Adrenal gland (tissue), 12 donors: Measurements from ENCODE around the gene MYLK. TPM values are rescaled to one million over a fixed set of nuclear protein-coding genes. Genes with fewer than 3 reads are reported as not detected.

ENCODE experiments used
- DNase-seq, 7 donors: peaks; one replicate each; pipeline ENCODE4 v3.0.0-alpha.2; 2019 to 2020
- H3K27ac ChIP-seq, 5 donors: fragments of 200-600 bp; sonication (generic) in 4 of 5; 1 replicate in 3 of 5; 2 replicates in 2 of 5; pipeline versions ENCODE4 v1.5.1 to v1.8.0; 2016 to 2020; ENCODE audit warnings: mild to moderate bottlenecking in 1 of 5
- H3K27me3 ChIP-seq: fragments of 200-600 bp; 2 replicates; pipeline ENCODE4 v1.8.0; 2021
- H3K36me3 ChIP-seq, 2 donors: fragments of 200-600 bp; replicated peaks in 1 of 2; 1 replicate in 1 of 2; 2 replicates in 1 of 2; pipeline versions ENCODE4 v1.5.1 to v1.8.0; 2018 to 2022
- H3K4me1 ChIP-seq, 2 donors: fragments of 200-600 bp; replicated peaks in 1 of 2; 1 replicate in 1 of 2; 2 replicates in 1 of 2; pipeline versions ENCODE4 v1.5.1 to v1.8.0; 2018 to 2021
- H3K4me3 ChIP-seq, 4 donors: fragments of 200-600 bp; sonication (generic) in 3 of 4; one replicate each; pipeline ENCODE4 v1.5.1; 2016 to 2018
- H3K9me3 ChIP-seq, 3 donors: fragments of 200-600 bp; sonication (generic) in 1 of 3; replicated peaks in 1 of 3; 1 replicate in 2 of 3; 2 replicates in 1 of 3; pipeline versions ENCODE4 v1.5.1 to v1.8.0; 2016 to 2021
- CTCF ChIP-seq, 6 experiments: fragments of 450-650 bp in 4 of 6; fragments of 200-600 bp in 2 of 6; sonication (generic) in 1 of 6; IDR thresholded peaks; 1 replicate in 5 of 6; 2 replicates in 1 of 6; pipeline versions ENCODE4 v1.5.1 to v1.8.0; 2016 to 2021; ENCODE audit warnings: antibody characterized with exemption in 6 of 6, mild to moderate bottlenecking in 2 of 6, moderate library complexity in 1 of 6
- POLR2A ChIP-seq, 2 donors: fragments of 450-650 bp; IDR thresholded peaks; one replicate each; pipeline ENCODE4 v1.6.1; 2017; ENCODE audit warnings: antibody characterized with exemption in 2 of 2, mild to moderate bottlenecking in 2 of 2, moderate library complexity in 1 of 2
- WGBS, 4 donors: extraction: QIAGEN DNeasy Blood & Tissue Kit in 2 of 4; methylation state at CpG; one replicate each; pipeline versions ENCODE4 v1.1.5 to v1.1.7; 2013 to 2017; 5-methylcytosine and 5-hydroxymethylcytosine counted together
- intact Hi-C, 2 donors: fragments of 100-400 bp; cut with DNase I; formaldehyde crosslinking; loops; one replicate each; pipeline versions ENCODE4 v1.14.1 to v1.15.0; 2022 to 2023
- polyA plus RNA-seq, 3 donors: library from polyadenylated mRNA; stranded (reverse); fragments of 200-250 nt in 2 of 3; fragments of 350-450 nt in 1 of 3; fragmentation: Illumina TruSeq in 1 of 3; extraction: RNeasy Lipid Tissue Mini Kit (QIAGEN cat#74804) in 1 of 3; gene quantifications; one replicate each; pipeline ENCODE4 v1.2.3, GENCODE V29; 2013 to 2014
- total RNA-seq, 9 donors: library from RNA; depleted of rRNA in 4 of 9; stranded (reverse); fragments of >200 nt in 4 of 9; fragments of 120-200 nt in 1 of 9; fragmentation: NEBNext Ultra II Directional in 1 of 9; extraction: Animal tissue kit (Norgen Biotek cat#: 25700) in 1 of 9; gene quantifications; one replicate each; pipeline versions ENCODE4 v1.1.0 to v1.2.4, GENCODE V29; 2013 to 2023
- donor health status: healthy with polysubstance abuse.
- donor health status: Bipolar disorder and iron deficiency.
- donor health status: DM: yes; HTN: yes; CAD: no.
- donor health status: DM: no; HTN: no; CAD: no.
- donor health status: DM: no; HTN: no; CAD: no.
- donor health status: DM: yes; HTN: yes; CAD: no.

The MYLK gene
- total and polyA plus RNA-seq, 12 donors: 13.3 to 124 (median 53.8) TPM

GRCh38 chr3:123926396-123926795 lies 42.3 kb upstream of the MYLK start:
- intact Hi-C loops: no loop called here
- no peaks in the 10 kb centered on the region for H3K27me3 ChIP-seq
- no peak overlapping the region for H3K27ac ChIP-seq
- H3K36me3 ChIP-seq: no peaks in the 10 kb centered on the region
- no peak for TF ChIP-seq CTCF (IDR thresholded peaks at IDR 0.05)
- no peak for TF ChIP-seq POLR2A (IDR thresholded peaks at IDR 0.05)
- no peaks in the 10 kb centered on the region for H3K4me1 ChIP-seq
- H3K9me3 ChIP-seq: no peaks in the 10 kb centered on the region
- no peak overlapping the region for H3K4me3 ChIP-seq
- no peak for DNase-seq

- no peak overlapping the region for H3K27ac ChIP-seq
- TF ChIP-seq POLR2A (IDR thresholded peaks at IDR 0.05): no peak
- TF ChIP-seq CTCF (IDR thresholded peaks at IDR 0.05): no peak
- no peak for DNase-seq
- H3K27me3 ChIP-seq: no peaks in the 10 kb centered on the region
- H3K36me3 ChIP-seq: no peaks in the 10 kb centered on the region
- intact Hi-C loops: no loop called here
- peaks cover 6 to 10% (median 10%) of the 10 kb centered on the region in 3 donors for H3K9me3 ChIP-seq
- H3K4me3 ChIP-seq: no peak overlapping the region
- no peaks in the 10 kb centered on the region for H3K4me1 ChIP-seq
Observed at GRCh38 chr3:123920868-123921267, 36.7 kb upstream of the MYLK start.

- intact Hi-C loops: no loop called here
- no peaks in the 10 kb centered on the region for H3K36me3 ChIP-seq
- H3K4me1 ChIP-seq: no peaks in the 10 kb centered on the region
- H3K27me3 ChIP-seq: no peaks in the 10 kb centered on the region
- no peak for DNase-seq
- no peak overlapping the region for H3K27ac ChIP-seq
- H3K9me3 ChIP-seq: peaks cover 6 to 10% (median 10%) of the 10 kb centered on the region in 3 donors
- H3K4me3 ChIP-seq: no peak overlapping the region
- TF ChIP-seq CTCF (IDR thresholded peaks at IDR 0.05) (no peak), POLR2A (IDR thresholded peaks at IDR 0.05) (no peak)
- WGBS, 4 donors: 92 to 100% (median 96%) methylated on average over 1 of the region's 1 CpG
Observed at GRCh38 chr3:123920383-123920782, 36.3 kb upstream of the MYLK start.

- H3K9me3 ChIP-seq: peaks cover 6 to 10% (median 10%) of the 10 kb centered on the region in 3 donors
- WGBS, 4 donors: 60 to 95% (median 79%) methylated on average over 1 to 3 of the region's 3 CpGs; no CpG with 5 or more reads in 1 of the 4 donors
- intact Hi-C loops: no loop called here
- no peaks in the 10 kb centered on the region for H3K27me3 ChIP-seq
- H3K4me1 ChIP-seq: no peaks in the 10 kb centered on the region
- H3K4me3 ChIP-seq: no peak overlapping the region
- no peak overlapping the region for H3K27ac ChIP-seq
- no peaks in the 10 kb centered on the region for H3K36me3 ChIP-seq
- TF ChIP-seq CTCF (IDR thresholded peaks at IDR 0.05) (no peak), POLR2A (IDR thresholded peaks at IDR 0.05) (no peak)
- no peak for DNase-seq
Observed at GRCh38 chr3:123919353-123919752, 35.2 kb upstream of the MYLK start.
